SK-N-SH (cell line): ENCODE measurements around the gene ARMC10. TPM values are rescaled to one million over a fixed set of nuclear protein-coding genes. Genes with fewer than 3 reads are reported as not detected.

Experiments used
- CTCF ChIA-PET: fragments of 300-600, 350-600 bp; formaldehyde crosslinking; extraction: SDS; loops from one replicate; lab custom pipeline; 2021; lab: Yijun Ruan, JAX
- POLR2A ChIA-PET: fragments of 350-600 bp; sonication (Branson Sonifier 250); formaldehyde crosslinking; extraction: SDS; loops from one replicate; lab custom pipeline; 2020; ENCODE audit warnings: antibody characterized with exemption, inconsistent platforms; lab: Yijun Ruan, JAX
- DNase-seq: peaks from one replicate; pipeline ENCODE4 v3.0.0; 2012
- H2AFZ ChIP-seq: fragments of 200-600 bp; sonication (generic); 2 replicates; pipeline ENCODE4 v1.8.1; 2016; ENCODE audit warnings: antibody characterized with exemption, mild to moderate bottlenecking, low read depth
- H3F3A ChIP-seq: fragments of 200-600 bp; sonication (generic); replicated peaks from 2 replicates; pipeline ENCODE3; 2016; ENCODE audit warnings: antibody characterized with exemption, mild to moderate bottlenecking; ENCODE audit not compliant: insufficient read depth
- H3K27ac ChIP-seq, 2 experiments: fragments of 200-500 bp in 1 of 2; fragments of 200-600 bp in 1 of 2; sonication (Bioruptor generic) in 1 of 2; sonication (generic), shearing (Covaris generic) in 1 of 2; 2 replicates each; pipeline versions ENCODE4 v1.5.1 to v1.6.1; 2014 to 2016; ENCODE audit warnings: low read depth in 2 of 2, inconsistent platforms in 1 of 2, low read length in 1 of 2, mild to moderate bottlenecking in 1 of 2, mixed read lengths in 1 of 2
- H3K27me3 ChIP-seq: fragments of 200-600 bp; sonication (generic), shearing (Covaris generic); 2 replicates; pipeline ENCODE4 v1.6.1; 2016; ENCODE audit warnings: mixed run types; ENCODE audit not compliant: insufficient read depth
- H3K36me3 ChIP-seq, 2 experiments: fragments of 200-500 bp in 1 of 2; fragments of 200-600 bp in 1 of 2; sonication (Bioruptor generic) in 1 of 2; sonication (generic) in 1 of 2; replicated peaks in 1 of 2; 2 replicates each; pipeline versions ENCODE3 to v1.5.1; 2014 to 2016; ENCODE audit warnings: low read length in 1 of 2, mild to moderate bottlenecking in 1 of 2; ENCODE audit not compliant: insufficient read depth in 2 of 2, control insufficient read depth in 1 of 2
- H3K4me1 ChIP-seq, 2 experiments: fragments of 200-500 bp in 1 of 2; fragments of 200-600 bp in 1 of 2; sonication (Bioruptor generic) in 1 of 2; sonication (generic), shearing (Covaris generic) in 1 of 2; 2 replicates each; pipeline versions ENCODE4 v1.5.1 to v1.6.1; 2014 to 2016; ENCODE audit warnings: low read depth in 1 of 2, low read length in 1 of 2, mixed run types in 1 of 2; ENCODE audit not compliant: insufficient read depth in 2 of 2, control insufficient read depth in 1 of 2
- H3K4me2 ChIP-seq: fragments of 200-600 bp; sonication (generic), shearing (Covaris generic); 2 replicates; pipeline ENCODE4 v1.6.1; 2017; ENCODE audit warnings: mixed run types
- H3K4me3 ChIP-seq, 2 experiments: fragments of 200-500 bp in 1 of 2; fragments of 200-600 bp in 1 of 2; sonication (Bioruptor generic) in 1 of 2; sonication (generic), shearing (Covaris generic) in 1 of 2; 2 replicates each; pipeline versions ENCODE4 v1.5.1 to v1.8.1; 2014 to 2016; ENCODE audit warnings: low read depth in 2 of 2, inconsistent platforms in 1 of 2, low read length in 1 of 2, mild to moderate bottlenecking in 1 of 2, mixed read lengths in 1 of 2, moderate library complexity in 1 of 2
- H3K79me2 ChIP-seq: fragments of 200-600 bp; sonication (generic); 2 replicates; pipeline ENCODE4 v1.8.1; 2017; ENCODE audit warnings: mild to moderate bottlenecking; ENCODE audit not compliant: insufficient read depth
- H3K9ac ChIP-seq: fragments of 200-600 bp; sonication (generic); 2 replicates; pipeline ENCODE4 v1.6.1; 2017; ENCODE audit warnings: mixed run types
- H3K9me2 ChIP-seq: fragments of 200-600 bp; sonication (generic); 2 replicates; pipeline ENCODE4 v1.6.1; 2017; ENCODE audit warnings: mixed run types
- H3K9me3 ChIP-seq: fragments of 200-600 bp; sonication (generic); 2 replicates; pipeline ENCODE4 v1.6.1; 2017; ENCODE audit warnings: mixed run types, mild to moderate bottlenecking, moderate library complexity
- H4K20me1 ChIP-seq: fragments of 200-600 bp; sonication (generic); 2 replicates; pipeline ENCODE4 v1.6.1; 2017; ENCODE audit warnings: mild to moderate bottlenecking, mixed run types; ENCODE audit not compliant: insufficient read depth
- CHD2 ChIP-seq: fragments of 150-350 bp; IDR thresholded peaks from 2 replicates; pipeline ENCODE4 v1.6.1; 2018; ENCODE audit warnings: low read length; ENCODE audit not compliant: partially characterized antibody
- GATA2 ChIP-seq: sonication (generic); formaldehyde crosslinking; IDR thresholded peaks from 2 replicates; pipeline ENCODE4 v1.5.0; 2020; ENCODE audit warnings: mild to moderate bottlenecking, missing genetic modification reagents
- MXI1 ChIP-seq: IDR thresholded peaks from 2 replicates; pipeline ENCODE4 v1.6.1; 2012; ENCODE audit warnings: mild to moderate bottlenecking, low read depth, low read length, improper control_type of control experiment
- RAD21 ChIP-seq: IDR thresholded peaks from 2 replicates; pipeline ENCODE4 v1.6.1; 2012; ENCODE audit warnings: mild to moderate bottlenecking, low read length
- RCOR1 ChIP-seq: fragments of 150-350 bp; IDR thresholded peaks from 2 replicates; pipeline ENCODE4 v1.6.1; 2017; ENCODE audit warnings: antibody characterized with exemption, low read length
- RXRA ChIP-seq: IDR thresholded peaks from 2 replicates; pipeline ENCODE4 v1.4.0; 2012; ENCODE audit warnings: low read depth, mild to moderate bottlenecking, borderline replicate concordance
- SIN3A ChIP-seq: IDR thresholded peaks from 2 replicates; pipeline ENCODE4 v1.6.1; 2012; ENCODE audit warnings: low read depth, mild to moderate bottlenecking, low read length, moderate library complexity, borderline replicate concordance
- SMC3 ChIP-seq: IDR thresholded peaks from 2 replicates; pipeline ENCODE4 v1.6.1; 2012; ENCODE audit warnings: low read depth, low read length, improper control_type of control experiment
- TCF12 ChIP-seq: IDR thresholded peaks from 2 replicates; pipeline ENCODE4 v1.4.0; 2012
- YY1 ChIP-seq: IDR thresholded peaks from 2 replicates; pipeline ENCODE4 v1.4.0; 2012; ENCODE audit warnings: low read depth, mild to moderate bottlenecking
- WGBS: methylation state at CpG from one replicate; pipeline ENCODE4 v1.1.6; 2017; ENCODE audit warnings: low lambda C conversion rate; 5-methylcytosine and 5-hydroxymethylcytosine counted together
- polyA plus RNA-seq, 3 experiments: library from polyadenylated mRNA; depleted of rRNA; stranded (reverse); fragments of >200 nt; gene quantifications; 2 replicates each; pipeline ENCODE4 v1.2.3, GENCODE V29; 2012
- TF ChIP-seq, protein P1 (sequence below): fragments of 200-600 bp; sonication (generic); IDR thresholded peaks from 2 replicates; pipeline ENCODE4 v1.6.1; 2017; ENCODE audit warnings: antibody characterized with exemption, mild to moderate bottlenecking, moderate library complexity

Gene ARMC10
- polyA plus RNA-seq, 1 of the 3 experiments (the other 2 are of a cell fraction): 43.4 TPM

DNA sequence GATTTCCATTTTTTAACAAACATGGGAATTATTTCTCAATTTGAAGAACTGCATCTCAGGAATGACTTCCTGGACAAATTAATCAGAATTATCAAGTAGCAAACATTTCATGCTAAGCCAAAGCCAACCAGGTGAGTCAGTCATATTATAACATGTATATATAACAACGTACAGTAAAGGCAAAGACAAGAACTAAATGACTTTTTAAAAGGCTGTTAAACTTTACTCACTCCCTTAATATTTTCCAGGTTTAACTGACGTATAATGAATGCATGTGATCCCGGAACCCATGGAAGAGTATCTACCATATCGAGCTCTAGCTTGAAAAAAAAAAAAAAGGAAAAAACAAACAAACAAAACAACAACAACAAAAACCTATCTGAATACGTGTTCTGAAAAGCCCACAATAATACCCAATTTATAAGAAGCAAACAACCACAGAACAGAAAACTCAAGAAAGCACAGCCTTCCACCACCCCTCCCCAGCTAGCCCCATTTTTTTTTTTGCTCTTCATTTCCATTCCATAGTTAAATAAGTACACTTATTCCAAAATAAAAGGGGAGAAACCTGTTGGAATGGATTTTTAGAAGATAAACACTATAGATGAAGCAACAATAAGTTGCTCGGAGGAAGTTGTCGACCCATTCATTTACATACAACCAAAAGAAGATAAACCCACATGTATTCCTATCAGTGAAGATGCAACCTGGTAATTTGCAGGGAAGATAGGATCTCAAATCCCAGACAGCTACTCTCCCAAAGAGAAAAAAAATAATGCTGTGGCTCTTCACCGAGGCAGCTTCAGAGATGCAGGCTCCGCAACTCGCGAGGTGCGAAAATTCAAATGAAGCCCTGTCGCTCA, 73.4 kb downstream of the ARMC10 start:
- Histone ChIP-seq H4K20me1 (no peaks in the 10 kb centered on the region), H3F3A (peaks cover 21% of the 10 kb centered on the region), H3K27me3 (no peaks in the 10 kb centered on the region), H3K27ac (peak overlapping the region; percentile 91 to 99), H3K4me1 (peaks cover 4 to 16% of the 10 kb centered on the region in 2 experiments; a peak in 2 of 4 replicates), H3K4me3 (peak overlapping the region; percentile 72 to 96), H3K9ac (peak overlapping the region; percentile 81), H3K9me2 (no peaks in the 10 kb centered on the region), H3K79me2 (peaks cover 49% of the 10 kb centered on the region), H3K9me3 (no peaks in the 10 kb centered on the region), H3K36me3 (no peaks in the 10 kb centered on the region), H2AFZ (peak overlapping the region; percentile 96), H3K4me2 (peak overlapping the region; percentile 85)
- ChIA-PET CTCF (interaction anchor here (0.9 kb wide), 1 partner anchor 52 kb away, joined by 3 read pairs; no protein-coding TSS in a partner anchor), POLR2A (interaction anchor here (0.8 to 1.3 kb wide), 3 partner anchors 13 to 73 kb away, joined by 3 to 12 read pairs (median 4); partner anchors contain the start of genes ARMC10 and FBXL13)
- DNase-seq: peak; percentile 34
- TF ChIP-seq, protein P1, sequence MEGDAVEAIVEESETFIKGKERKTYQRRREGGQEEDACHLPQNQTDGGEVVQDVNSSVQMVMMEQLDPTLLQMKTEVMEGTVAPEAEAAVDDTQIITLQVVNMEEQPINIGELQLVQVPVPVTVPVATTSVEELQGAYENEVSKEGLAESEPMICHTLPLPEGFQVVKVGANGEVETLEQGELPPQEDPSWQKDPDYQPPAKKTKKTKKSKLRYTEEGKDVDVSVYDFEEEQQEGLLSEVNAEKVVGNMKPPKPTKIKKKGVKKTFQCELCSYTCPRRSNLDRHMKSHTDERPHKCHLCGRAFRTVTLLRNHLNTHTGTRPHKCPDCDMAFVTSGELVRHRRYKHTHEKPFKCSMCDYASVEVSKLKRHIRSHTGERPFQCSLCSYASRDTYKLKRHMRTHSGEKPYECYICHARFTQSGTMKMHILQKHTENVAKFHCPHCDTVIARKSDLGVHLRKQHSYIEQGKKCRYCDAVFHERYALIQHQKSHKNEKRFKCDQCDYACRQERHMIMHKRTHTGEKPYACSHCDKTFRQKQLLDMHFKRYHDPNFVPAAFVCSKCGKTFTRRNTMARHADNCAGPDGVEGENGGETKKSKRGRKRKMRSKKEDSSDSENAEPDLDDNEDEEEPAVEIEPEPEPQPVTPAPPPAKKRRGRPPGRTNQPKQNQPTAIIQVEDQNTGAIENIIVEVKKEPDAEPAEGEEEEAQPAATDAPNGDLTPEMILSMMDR: no peak
- TF ChIP-seq RAD21 (no peak), RCOR1 (peak; percentile 11; the same call in 1 of the 2 replicates), CHD2 (no peak), GATA2 (CRISPR knock-in tag) (peak; percentile 68; the same call in 1 of the 2 replicates), MXI1 (peak; percentile 69), RXRA (no peak), YY1 (0 out of 2 replicates have a peak, but pooled peaks have one; percentile 33), SIN3A (0 out of 2 replicates have a peak, but pooled peaks have one; percentile 13), TCF12 (no peak), SMC3 (no peak)
- under 1% methylated on average over 13 of the region's 13 CpGs for WGBS

Other genes with a start within 250 kb of the ARMC10 start
- gene LRRC17, start 162.1 kb upstream of the ARMC10 start, polyA plus RNA-seq (2012; rRNA removed): 101 and 138 TPM in 2 replicates
- 1.1 and 2.0 TPM in 2 replicates for gene FBXL13, start 344 bp upstream of the ARMC10 start, polyA plus RNA-seq (2012; rRNA removed)
- gene NAPEPLD, start 74.0 kb downstream of the ARMC10 start, polyA plus RNA-seq (2012; rRNA removed): 4.6 and 5.4 TPM in 2 replicates
- 116 and 142 TPM in 2 replicates for gene PMPCB, start 222.3 kb downstream of the ARMC10 start, polyA plus RNA-seq (2012; rRNA removed)